Body of pancreas (tissue), 4 donors: ENCODE results near the gene TIGD2.

ENCODE experiments used
- CTCF ChIP-seq, 7 experiments: fragments of 450-650 bp in 4 of 7; fragments of 200-600 bp in 3 of 7; sonication (generic) in 3 of 7; IDR thresholded peaks; one replicate each; pipeline ENCODE4 v1.5.1; 2016 to 2019; ENCODE audit warnings: antibody characterized with exemption in 7 of 7
- POLR2A ChIP-seq, 3 donors: fragments of 450-650 bp; IDR thresholded peaks; one replicate each; pipeline ENCODE4 v1.6.1; 2016; ENCODE audit warnings: antibody characterized with exemption in 3 of 3, mild to moderate bottlenecking in 2 of 3

- TF ChIP-seq CTCF (IDR thresholded peaks at IDR 0.05): no peak
- no peak for TF ChIP-seq POLR2A (IDR thresholded peaks at IDR 0.05)
Measured at GRCh38 chr4:89157488-89158024, 46.2 kb downstream of the TIGD2 start.
